SH-SY5Y (cell line): ENCODE data around the gene SOX15.

Experiments used
- GATA2 ChIP-seq: IDR thresholded peaks from 2 replicates; pipeline ENCODE4 v1.6.1; 2011; ENCODE audit warnings: mild to moderate bottlenecking, low read depth, low read length
- GATA3 ChIP-seq: IDR thresholded peaks from 2 replicates; pipeline ENCODE4 v1.6.1; 2011; ENCODE audit warnings: low read depth, mild to moderate bottlenecking, low read length, moderate library complexity

- TF ChIP-seq GATA2 (no peak), GATA3 (no peak)
Measured at GRCh38 chr17:7620835-7621234, 30.9 kb upstream of the SOX15 start.
